IMR-90 (cell line): ENCODE results near the gene DERA. TPM values are rescaled to one million over a fixed set of nuclear protein-coding genes. Genes with fewer than 3 reads are reported as not detected.
A peak's percentile ranks its signal among the peaks of the same experiment; 100 is the strongest.

Source experiments
- ATAC-seq: fragments of 200-7000 bp; cut with Tn5 transposase; 2 replicates; pipeline ENCODE4 v1.9.1; 2020; ENCODE audit warnings: low read depth, mild to moderate bottlenecking, moderate library complexity
- BruUV-seq: library from RNA; stranded (reverse); fragments of 400-500 nt; replicated peaks from 2 replicates; lab custom pipeline; 2021; lab: Mats Ljungman, UMichigan
- CTCF ChIA-PET: fragments of 300-600 bp; formaldehyde crosslinking; extraction: SDS; loops from one replicate; lab custom pipeline; 2021; ENCODE audit warnings: antibody characterized with exemption; lab: Yijun Ruan, JAX
- POLR2A ChIA-PET: fragments of 300-600 bp; sonication (Branson Sonifier 250); formaldehyde crosslinking; loops from one replicate; lab custom pipeline; 2022; ENCODE audit warnings: antibody characterized with exemption; ENCODE audit not compliant: unreplicated experiment; lab: Charles Lee
- DNase-seq: peaks from one replicate; pipeline ENCODE4 v3.0.0; 2013
- H2AFZ ChIP-seq: replicated peaks from 2 replicates; pipeline ENCODE3; 2013; ENCODE audit warnings: low read length, mild to moderate bottlenecking; ENCODE audit not compliant: poor library complexity
- H2AK5ac ChIP-seq: 2 replicates; pipeline ENCODE4 v1.6.1; 2013; ENCODE audit warnings: low read depth, low read length, inconsistent platforms
- H2AK9ac ChIP-seq: replicated peaks from 2 replicates; pipeline ENCODE3; 2013; ENCODE audit warnings: mild to moderate bottlenecking, low read depth, low read length, moderate library complexity; ENCODE audit not compliant: poor library complexity
- H2BK120ac ChIP-seq: 2 replicates; pipeline ENCODE4 v1.6.1; 2013; ENCODE audit warnings: low read depth, low read length, inconsistent platforms
- H2BK15ac ChIP-seq: 3 replicates; pipeline ENCODE4 v1.6.1; 2013; ENCODE audit warnings: low read depth, low read length, inconsistent platforms
- H2BK20ac ChIP-seq: 2 replicates; pipeline ENCODE4 v1.6.1; 2013; ENCODE audit warnings: low read depth, mild to moderate bottlenecking, inconsistent platforms, low read length, moderate library complexity
- H2BK5ac ChIP-seq: 2 replicates; pipeline ENCODE4 v1.6.1; 2013; ENCODE audit warnings: mild to moderate bottlenecking, low read depth, low read length, inconsistent platforms; ENCODE audit not compliant: poor library complexity, severe bottlenecking
- H3K14ac ChIP-seq: replicated peaks from 2 replicates; pipeline ENCODE4 v1.6.1; 2013; ENCODE audit warnings: low read depth, low read length, inconsistent platforms
- H3K18ac ChIP-seq: 2 replicates; pipeline ENCODE4 v1.6.1; 2013; ENCODE audit warnings: low read depth, low read length, control low read depth
- H3K23ac ChIP-seq: 2 replicates; pipeline ENCODE4 v1.6.1; 2013; ENCODE audit warnings: low read depth, low read length, inconsistent platforms
- H3K27ac ChIP-seq: 2 replicates; pipeline ENCODE4 v1.5.1; 2013; ENCODE audit warnings: mild to moderate bottlenecking, control low read depth, low read length; ENCODE audit not compliant: insufficient read depth
- H3K27me3 ChIP-seq: 2 replicates; pipeline ENCODE4 v1.6.1; 2013; ENCODE audit warnings: low read length; ENCODE audit not compliant: control insufficient read depth, insufficient read depth
- H3K36me3 ChIP-seq: 2 replicates; pipeline ENCODE4 v1.6.1; 2013; ENCODE audit warnings: low read length, mixed read lengths; ENCODE audit not compliant: control insufficient read depth, insufficient read depth
- H3K4ac ChIP-seq: 2 replicates; pipeline ENCODE4 v1.6.1; 2013; ENCODE audit warnings: low read depth, low read length, inconsistent platforms
- H3K4me1 ChIP-seq: 2 replicates; pipeline ENCODE4 v1.6.1; 2013; ENCODE audit warnings: low read length, mixed read lengths; ENCODE audit not compliant: control insufficient read depth, insufficient read depth
- H3K4me2 ChIP-seq: 2 replicates; pipeline ENCODE4 v1.6.1; 2013; ENCODE audit warnings: low read depth, mild to moderate bottlenecking, control low read depth, low read length, moderate library complexity
- H3K4me3 ChIP-seq: 2 replicates; pipeline ENCODE4 v1.5.1; 2013; ENCODE audit warnings: low read depth, mild to moderate bottlenecking, control low read depth, low read length, moderate library complexity; ENCODE audit not compliant: insufficient read depth
- H3K56ac ChIP-seq: 2 replicates; pipeline ENCODE4 v1.6.1; 2013; ENCODE audit warnings: low read length, inconsistent platforms; ENCODE audit not compliant: insufficient read depth; ENCODE audit errors: extremely low read depth
- H3K79me1 ChIP-seq, 2 experiments: 2 replicates each; pipeline ENCODE4 v1.6.1; 2013; ENCODE audit warnings: low read length in 2 of 2, inconsistent platforms in 1 of 2, low read depth in 1 of 2
- H3K9ac ChIP-seq: 2 replicates; pipeline ENCODE4 v1.6.1; 2013; ENCODE audit warnings: low read depth, low read length, control low read depth
- H3K9me1 ChIP-seq: 2 replicates; pipeline ENCODE4 v1.6.1; 2013; ENCODE audit warnings: low read length, inconsistent platforms; ENCODE audit not compliant: insufficient read depth
- H3K9me3 ChIP-seq: 2 replicates; pipeline ENCODE4 v1.6.1; 2013; ENCODE audit warnings: low read length; ENCODE audit not compliant: control insufficient read depth, insufficient read depth
- H4K20me1 ChIP-seq: 2 replicates; pipeline ENCODE4 v1.6.1; 2013; ENCODE audit warnings: low read length, inconsistent platforms; ENCODE audit not compliant: insufficient read depth
- H4K5ac ChIP-seq: 2 replicates; pipeline ENCODE4 v1.6.1; 2013; ENCODE audit warnings: mild to moderate bottlenecking, low read depth, low read length, control low read depth
- H4K8ac ChIP-seq, 2 experiments: 2 replicates each; pipeline ENCODE4 v1.6.1; 2013; ENCODE audit warnings: low read depth in 2 of 2, low read length in 2 of 2, control low read depth in 1 of 2, inconsistent platforms in 1 of 2
- H4K91ac ChIP-seq: 2 replicates; pipeline ENCODE4 v1.6.1; 2013; ENCODE audit warnings: low read depth, low read length, inconsistent platforms; ENCODE audit not compliant: insufficient read depth
- CEBPB ChIP-seq: IDR thresholded peaks from 2 replicates; pipeline ENCODE4 v1.6.1; 2012; ENCODE audit warnings: low read depth, low read length, improper control_type of control experiment
- ELK1 ChIP-seq: fragments of 150-350 bp; IDR thresholded peaks from 2 replicates; pipeline ENCODE4 v1.6.1; 2016; ENCODE audit warnings: low read depth, mild to moderate bottlenecking, low read length, moderate library complexity, borderline replicate concordance
- MAZ ChIP-seq: IDR thresholded peaks from 2 replicates; pipeline ENCODE4 v1.6.1; 2012; ENCODE audit warnings: low read depth, mild to moderate bottlenecking, low read length, improper control_type of control experiment, moderate library complexity, borderline replicate concordance
- RAD21 ChIP-seq: IDR thresholded peaks from 2 replicates; pipeline ENCODE4 v1.6.1; 2012; ENCODE audit warnings: low read length, improper control_type of control experiment
- RFX5 ChIP-seq: IDR thresholded peaks from 2 replicates; pipeline ENCODE4 v1.8.0; 2012; ENCODE audit warnings: low read depth, mild to moderate bottlenecking, low read length, moderate library complexity
- SMC3 ChIP-seq: fragments of 150-350 bp; IDR thresholded peaks from 2 replicates; pipeline ENCODE4 v1.6.1; 2016; ENCODE audit warnings: low read depth, mild to moderate bottlenecking, antibody characterized with exemption, low read length, moderate library complexity
- whole genome bisulfite sequencing, 2 experiments: methylation state at CpG; one replicate each; pipeline versions ENCODE4 v1.1.5 to v1.1.7; 2013; ENCODE audit warnings: missing lambda C conversion rate in 2 of 2; ENCODE audit not compliant: insufficient read length in 1 of 2; ENCODE audit errors: extremely low coverage in 2 of 2; 5-methylcytosine and 5-hydroxymethylcytosine counted together
- dilution Hi-C: fragments of 300-500 bp; cut with HindIII; formaldehyde crosslinking; loops from one replicate; pipeline ENCODE4 v1.14.3; 2018; ENCODE audit warnings: low sequenced_read_pairs; ENCODE audit not compliant: unreplicated experiment
- in situ Hi-C: fragments of 300-500 bp; cut with MboI; formaldehyde crosslinking; loops from 3 replicates; pipeline ENCODE4 v1.14.3; 2019; ENCODE audit warnings: low sequenced_read_pairs, inconsistent platforms, mixed read lengths
- intact Hi-C: fragments of 100-400 bp; cut with micrococcal nuclease; formaldehyde crosslinking; loops from 2 replicates; pipeline ENCODE4 v1.10.0; 2022
- polyA plus RNA-seq, 3 experiments: library from polyadenylated mRNA; depleted of rRNA; stranded (reverse); fragments of >200 nt; gene quantifications; 2 replicates each; pipeline ENCODE4 v1.2.3, GENCODE V29; 2012; ENCODE audit warnings: low replicate concordance in 1 of 3
- total RNA-seq: library from RNA; depleted of rRNA; stranded (reverse); fragments of >200 nt; gene quantifications from 2 replicates; pipeline ENCODE4 v1.2.3, GENCODE V29; 2012

Gene DERA
- total and polyA plus RNA-seq, 2 of the 4 experiments (the other 2 are of a cell fraction): 28.1 to 58.6 TPM

GRCh38 chr12:15982071-15982470, 70.9 kb downstream of the DERA start:
- Histone ChIP-seq H2AK9ac (no peak overlapping the region), H4K5ac (no peak overlapping the region), H3K4me1 (peaks cover 22% of the 10 kb centered on the region), H3K9me1 (peaks cover 8% of the 10 kb centered on the region), H3K27me3 (no peaks in the 10 kb centered on the region), H4K8ac (peak overlapping the region in 1 of 2 experiments; percentile 33; a peak in 1 of 4 replicates), H3K9me3 (no peaks in the 10 kb centered on the region), H3K14ac (peak overlapping the region; percentile 42; the same call in 1 of the 2 replicates), H2AK5ac (peak overlapping the region; percentile 9; the same call in 1 of the 2 replicates), H4K91ac (peak overlapping the region; percentile 24; the same call in 1 of the 2 replicates), H2BK20ac (peak overlapping the region; percentile 84), H2BK15ac (no peak overlapping the region; the same call in 2 of the 3 replicates), H2BK5ac (peak overlapping the region; percentile 29), H2BK120ac (peak overlapping the region; percentile 51), H3K18ac (no peak overlapping the region), H3K36me3 (peaks cover 4% of the 10 kb centered on the region; the same call in 1 of the 2 replicates), H4K20me1 (no peaks in the 10 kb centered on the region), H3K9ac (peak overlapping the region; percentile 16; the same call in 1 of the 2 replicates), H3K23ac (no peak overlapping the region), H3K4me2 (no peak overlapping the region), H3K4ac (peak overlapping the region; percentile 64; the same call in 1 of the 2 replicates), H3K27ac (peak overlapping the region; percentile 28; the same call in 1 of the 2 replicates), H2AFZ (no peak overlapping the region), H3K79me1 (peaks cover 3 to 24% of the 10 kb centered on the region in 2 experiments; a peak in 2 of 4 replicates), H3K56ac (no peak overlapping the region), H3K4me3 (no peak overlapping the region)
- no peak for ATAC-seq
- dilution Hi-C loops: no loop called here
- no TSS peak for BruUV-seq
- in situ Hi-C loops: no loop called here
- CTCF ChIA-PET: interaction anchor here (0.6 to 1.6 kb wide), 12 partner anchors 9 to 1652 kb away, joined by 3 to 7 read pairs (median 3); no protein-coding TSS in a partner anchor
- DNase-seq: peak; percentile 17
- POLR2A ChIA-PET: no interaction called here
- WGBS, 2 experiments: 20% methylated on average over 1 of the region's 5 CpGs; no CpG with 5 or more reads in 1 of the 2 experiments
- no peak for TF ChIP-seq SMC3
- no peak for TF ChIP-seq MAZ
- TF ChIP-seq RAD21: no peak
- peak; percentile 38; the same call in 1 of the 2 replicates for TF ChIP-seq CEBPB
- no peak for TF ChIP-seq ELK1
- no peak for TF ChIP-seq RFX5
- intact Hi-C loops: loop anchor here (2.0 to 5.0 kb wide), 2 partner anchors 625 to 1663 kb away; partner anchors contain the start of gene LMO3
